ENCODE data around the gene FKBP11.

GRCh38 chr12:48973531-48973930 is 48.2 kb upstream of the FKBP11 start:
- TF ChIP-seq CTCF (IDR thresholded peaks at IDR 0.05; ENCODE audit: low read depth, low read length) (no peak), EZH2phosphoT487 (IDR thresholded peaks at IDR 0.05; ENCODE audit: low read depth) (no peak)

Measured in OCI-LY3 (cell line).